ENCODE results near the gene CMSS1. TPM values are rescaled to one million over a fixed set of nuclear protein-coding genes. Genes with fewer than 3 reads are reported as not detected.

CMSS1 gene
- total RNA-seq, 1 donor from 2014 or later: 56.3 TPM

DNA sequence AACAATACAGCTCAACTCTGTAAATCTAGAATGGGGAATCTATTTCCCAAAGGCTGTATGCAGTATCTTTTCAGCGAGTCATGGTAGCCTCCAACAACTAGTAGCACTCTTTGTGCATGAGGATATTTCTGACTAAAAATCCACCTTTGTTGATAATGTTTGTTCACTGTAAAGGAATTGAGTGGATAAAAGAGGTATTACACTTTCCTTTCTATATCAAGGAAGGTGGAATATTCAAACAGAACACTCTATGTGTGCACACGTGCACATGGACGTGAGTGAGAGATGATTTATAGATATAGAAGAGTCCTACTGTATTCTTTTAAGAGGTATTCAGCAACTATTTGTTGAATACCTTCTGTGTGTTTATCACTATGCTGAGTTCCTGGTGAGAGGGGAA, 68.2 kb downstream of the CMSS1 start:
- no peaks in the 10 kb centered on the region for H3K27me3 ChIP-seq
- H3K4me3 ChIP-seq: no peak overlapping the region
- no peak overlapping the region for H3K4me3 Mint-ChIP-seq
- H3K4me1 ChIP-seq: no peaks in the 10 kb centered on the region
- H3K9me3 ChIP-seq (ENCODE audit: low read depth): no peaks in the 10 kb centered on the region
- TF ChIP-seq, protein P1, sequence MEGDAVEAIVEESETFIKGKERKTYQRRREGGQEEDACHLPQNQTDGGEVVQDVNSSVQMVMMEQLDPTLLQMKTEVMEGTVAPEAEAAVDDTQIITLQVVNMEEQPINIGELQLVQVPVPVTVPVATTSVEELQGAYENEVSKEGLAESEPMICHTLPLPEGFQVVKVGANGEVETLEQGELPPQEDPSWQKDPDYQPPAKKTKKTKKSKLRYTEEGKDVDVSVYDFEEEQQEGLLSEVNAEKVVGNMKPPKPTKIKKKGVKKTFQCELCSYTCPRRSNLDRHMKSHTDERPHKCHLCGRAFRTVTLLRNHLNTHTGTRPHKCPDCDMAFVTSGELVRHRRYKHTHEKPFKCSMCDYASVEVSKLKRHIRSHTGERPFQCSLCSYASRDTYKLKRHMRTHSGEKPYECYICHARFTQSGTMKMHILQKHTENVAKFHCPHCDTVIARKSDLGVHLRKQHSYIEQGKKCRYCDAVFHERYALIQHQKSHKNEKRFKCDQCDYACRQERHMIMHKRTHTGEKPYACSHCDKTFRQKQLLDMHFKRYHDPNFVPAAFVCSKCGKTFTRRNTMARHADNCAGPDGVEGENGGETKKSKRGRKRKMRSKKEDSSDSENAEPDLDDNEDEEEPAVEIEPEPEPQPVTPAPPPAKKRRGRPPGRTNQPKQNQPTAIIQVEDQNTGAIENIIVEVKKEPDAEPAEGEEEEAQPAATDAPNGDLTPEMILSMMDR (IDR thresholded peaks at IDR 0.05): no peak
- TF ChIP-seq EZH2 (IDR thresholded peaks at IDR 0.05) (no peak), EZH2phosphoT487 (IDR thresholded peaks at IDR 0.05) (no peak)
- peaks cover 12% of the 10 kb centered on the region for H3K4me1 Mint-ChIP-seq
- H3K9me3 Mint-ChIP-seq: no peaks in the 10 kb centered on the region
- H3K4me2 ChIP-seq: no peak overlapping the region
- DNase-seq (ENCODE audit: low spot score): no peak
- no peaks in the 10 kb centered on the region for H3K79me2 ChIP-seq (ENCODE audit: low read depth)
- no peak overlapping the region for H3K9ac ChIP-seq
- no peak overlapping the region for H2AFZ ChIP-seq (replicated peaks)
- no peaks in the 10 kb centered on the region for H3F3A ChIP-seq (ENCODE audit: low read depth)
- no peaks in the 10 kb centered on the region for H3K36me3 Mint-ChIP-seq
- H3K27me3 Mint-ChIP-seq (ENCODE audit: insufficient read depth, low read depth): peaks cover 2% of the 10 kb centered on the region
- H3K36me3 ChIP-seq: no peaks in the 10 kb centered on the region
- H4K20me1 ChIP-seq (ENCODE audit: low read depth): peaks cover 4% of the 10 kb centered on the region
- no peak overlapping the region for H3K27ac Mint-ChIP-seq
- no peak overlapping the region for H3K27ac ChIP-seq

DNA sequence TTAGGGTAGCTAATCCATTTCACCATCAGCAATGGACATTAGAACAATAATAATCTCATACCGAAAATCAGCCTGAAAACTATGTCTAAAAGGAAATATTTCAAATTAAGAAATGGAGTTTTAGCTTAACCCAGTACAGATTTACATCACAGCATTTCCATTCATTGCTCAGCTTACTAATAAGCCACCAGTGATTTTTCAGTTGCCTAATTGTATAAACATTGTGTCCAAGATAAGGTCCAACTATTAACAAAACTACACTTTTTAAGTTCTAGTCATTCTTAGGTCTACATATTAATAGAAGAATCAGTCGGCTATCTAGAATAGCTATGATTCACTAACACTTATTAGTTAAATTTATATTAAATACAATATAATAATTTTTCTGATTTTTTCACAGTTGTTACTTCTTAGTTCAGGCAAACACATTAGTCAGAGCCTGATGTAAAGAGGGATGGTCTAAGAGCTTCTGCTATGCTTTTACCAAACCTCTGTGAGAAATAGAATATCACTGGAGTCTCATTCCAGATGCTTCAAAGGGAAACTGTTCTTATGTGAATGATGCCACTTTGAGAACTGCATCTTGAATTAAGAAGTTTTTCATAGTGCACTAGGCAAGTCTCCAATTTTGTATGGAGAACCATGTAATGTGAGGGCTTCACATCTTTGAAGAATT, 74.1 kb downstream of the CMSS1 start:
- no peak overlapping the region for H3K4me2 ChIP-seq
- no peaks in the 10 kb centered on the region for H4K20me1 ChIP-seq (ENCODE audit: low read depth)
- H3K36me3 ChIP-seq: no peaks in the 10 kb centered on the region
- no peaks in the 10 kb centered on the region for H3K4me1 ChIP-seq
- H3K4me3 ChIP-seq: no peak overlapping the region
- H3K4me1 Mint-ChIP-seq: peaks cover 8% of the 10 kb centered on the region
- H3F3A ChIP-seq (ENCODE audit: low read depth): no peaks in the 10 kb centered on the region
- H3K27me3 Mint-ChIP-seq (ENCODE audit: insufficient read depth, low read depth): peaks cover 2% of the 10 kb centered on the region
- no peak overlapping the region for H2AFZ ChIP-seq (replicated peaks)
- H3K9ac ChIP-seq: no peak overlapping the region
- no peaks in the 10 kb centered on the region for H3K79me2 ChIP-seq (ENCODE audit: low read depth)
- H3K27ac ChIP-seq: no peak overlapping the region
- no peaks in the 10 kb centered on the region for H3K36me3 Mint-ChIP-seq
- H3K27me3 ChIP-seq: no peaks in the 10 kb centered on the region
- H3K9me3 ChIP-seq (ENCODE audit: low read depth): no peaks in the 10 kb centered on the region
- no peak overlapping the region for H3K4me3 Mint-ChIP-seq
- H3K9me3 Mint-ChIP-seq: no peaks in the 10 kb centered on the region
- TF ChIP-seq, protein P1 (IDR thresholded peaks at IDR 0.05): no peak
- TF ChIP-seq EZH2 (IDR thresholded peaks at IDR 0.05) (no peak), EZH2phosphoT487 (IDR thresholded peaks at IDR 0.05) (no peak)
- no peak overlapping the region for H3K27ac Mint-ChIP-seq
- DNase-seq (ENCODE audit: low spot score): no peak

DNA sequence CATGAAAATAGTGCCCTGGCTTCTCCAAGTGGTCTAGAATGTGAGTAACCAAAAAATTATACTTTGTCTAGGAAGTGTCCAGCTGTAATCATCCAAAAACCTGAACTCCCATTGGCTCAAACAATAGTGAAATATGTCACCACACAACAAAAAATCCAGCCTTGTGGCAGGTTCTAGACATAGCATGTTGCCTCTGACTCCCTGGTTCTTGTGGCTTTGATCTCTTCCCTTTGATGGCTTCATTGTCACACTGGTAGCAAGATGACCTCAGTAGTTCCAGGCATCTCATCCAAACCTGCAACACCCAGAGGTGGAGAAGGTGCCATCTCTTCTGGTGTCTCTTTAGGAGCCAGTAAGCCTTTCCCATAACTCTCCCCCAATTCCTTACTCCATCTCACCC, 74.7 kb downstream of the CMSS1 start:
- Histone ChIP-seq H3K4me3 (no peak overlapping the region), H3K36me3 (no peaks in the 10 kb centered on the region), H4K20me1 (ENCODE audit: low read depth) (no peaks in the 10 kb centered on the region), H3K4me1 (no peaks in the 10 kb centered on the region), H3K9me3 (ENCODE audit: low read depth) (no peaks in the 10 kb centered on the region), H3K79me2 (ENCODE audit: low read depth) (no peaks in the 10 kb centered on the region), H3F3A (ENCODE audit: low read depth) (no peaks in the 10 kb centered on the region), H3K4me2 (no peak overlapping the region), H3K27ac (no peak overlapping the region), H3K9ac (no peak overlapping the region), H2AFZ (replicated peaks) (no peak overlapping the region), H3K27me3 (no peaks in the 10 kb centered on the region)
- DNase-seq (ENCODE audit: low spot score): no peak
- TF ChIP-seq EZH2phosphoT487 (IDR thresholded peaks at IDR 0.05) (no peak), EZH2 (IDR thresholded peaks at IDR 0.05) (no peak)
- TF ChIP-seq, protein P1 (IDR thresholded peaks at IDR 0.05): no peak
- peaks cover 7% of the 10 kb centered on the region for H3K4me1 Mint-ChIP-seq
- no peaks in the 10 kb centered on the region for H3K9me3 Mint-ChIP-seq
- H3K4me3 Mint-ChIP-seq: no peak overlapping the region
- H3K27ac Mint-ChIP-seq: no peak overlapping the region
- H3K27me3 Mint-ChIP-seq (ENCODE audit: insufficient read depth, low read depth): peaks cover 2% of the 10 kb centered on the region
- H3K36me3 Mint-ChIP-seq: no peaks in the 10 kb centered on the region

Measured in neural progenitor cell (in vitro differentiated cells).